Measurements from ENCODE around the gene EXOC3. TPM values are rescaled to one million over a fixed set of nuclear protein-coding genes. Genes with fewer than 3 reads are reported as not detected.
"Not testable (repeated sequence)": the region's sequence is repeated elsewhere in the genome, so short reads cannot be mapped to it uniquely, and the experiment has no call there.

The EXOC3 gene
- total RNA-seq, 1 experiment from 2014 or later, result 10.2 TPM

DNA sequence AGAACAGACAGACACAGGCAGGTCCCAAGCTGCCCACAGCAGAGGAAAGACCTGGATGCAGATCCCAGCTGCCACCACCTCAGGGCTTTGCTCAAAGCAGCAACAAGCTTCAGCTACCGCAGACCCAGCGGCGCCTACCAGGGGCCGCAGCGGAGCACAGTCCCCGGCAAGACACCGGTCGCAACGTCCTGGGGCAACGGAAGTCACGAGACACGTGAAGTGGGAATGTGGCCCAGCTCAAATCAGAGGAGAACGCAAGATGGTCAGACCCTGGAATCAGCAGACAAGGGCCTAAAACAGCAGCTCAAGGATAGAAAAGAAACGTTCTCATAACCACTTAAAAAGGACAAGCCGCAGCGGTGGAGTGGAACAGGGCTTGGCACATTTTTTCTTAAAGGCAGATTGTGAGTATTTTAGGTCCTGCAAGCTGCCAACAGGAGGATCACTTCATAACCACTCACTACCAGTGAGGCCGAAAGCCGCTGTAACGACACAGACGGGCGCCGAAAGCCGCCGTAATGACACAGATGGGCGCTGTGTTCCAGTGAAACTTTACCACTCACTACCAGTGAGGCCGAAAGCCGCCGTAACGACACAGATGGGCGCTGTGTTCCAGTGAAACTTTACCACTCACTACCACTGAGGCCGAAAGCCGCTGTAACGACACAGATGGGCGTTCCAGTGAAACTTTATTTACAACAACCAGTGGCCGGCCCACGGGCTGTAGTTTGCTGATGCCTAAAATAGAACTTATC, 59.5 kb downstream of the EXOC3 start:
- H3K27me3 ChIP-seq, result no peaks in the 10 kb centered on the region
- peak overlapping the region; percentile 40; the same call in 1 of the 2 replicates for H3K27ac ChIP-seq
- H3K36me3 ChIP-seq, result no peaks in the 10 kb centered on the region
- H3K4me1 ChIP-seq, result peaks cover 5% of the 10 kb centered on the region; the same call in 1 of the 2 replicates
- H3K4me3 ChIP-seq, result peak overlapping the region; percentile 49
- peak; percentile 63 for DNase-seq
- H3K9me3 ChIP-seq (replicated peaks), result no peaks in the 10 kb centered on the region

- Histone ChIP-seq H3K36me3 (no peaks in the 10 kb centered on the region), H3K27me3 (no peaks in the 10 kb centered on the region), H3K27ac (no peak overlapping the region), H3K4me1 (peaks cover 5% of the 10 kb centered on the region; the same call in 1 of the 2 replicates), H3K4me3 (no peak overlapping the region), H3K9me3 (replicated peaks) (no peaks in the 10 kb centered on the region)
- DNase-seq, result no peak
Observed at GRCh38 chr5:504326-505154, 61.6 kb downstream of the EXOC3 start.

GRCh38 chr5:505951-506525, 63.1 kb downstream of the EXOC3 start:
- no peak for DNase-seq
- Histone ChIP-seq H3K36me3 (no peaks in the 10 kb centered on the region), H3K27me3 (no peaks in the 10 kb centered on the region), H3K27ac (no peak overlapping the region), H3K9me3 (replicated peaks) (no peaks in the 10 kb centered on the region), H3K4me3 (no peak overlapping the region), H3K4me1 (peaks cover 4% of the 10 kb centered on the region; the same call in 1 of the 2 replicates)

DNA sequence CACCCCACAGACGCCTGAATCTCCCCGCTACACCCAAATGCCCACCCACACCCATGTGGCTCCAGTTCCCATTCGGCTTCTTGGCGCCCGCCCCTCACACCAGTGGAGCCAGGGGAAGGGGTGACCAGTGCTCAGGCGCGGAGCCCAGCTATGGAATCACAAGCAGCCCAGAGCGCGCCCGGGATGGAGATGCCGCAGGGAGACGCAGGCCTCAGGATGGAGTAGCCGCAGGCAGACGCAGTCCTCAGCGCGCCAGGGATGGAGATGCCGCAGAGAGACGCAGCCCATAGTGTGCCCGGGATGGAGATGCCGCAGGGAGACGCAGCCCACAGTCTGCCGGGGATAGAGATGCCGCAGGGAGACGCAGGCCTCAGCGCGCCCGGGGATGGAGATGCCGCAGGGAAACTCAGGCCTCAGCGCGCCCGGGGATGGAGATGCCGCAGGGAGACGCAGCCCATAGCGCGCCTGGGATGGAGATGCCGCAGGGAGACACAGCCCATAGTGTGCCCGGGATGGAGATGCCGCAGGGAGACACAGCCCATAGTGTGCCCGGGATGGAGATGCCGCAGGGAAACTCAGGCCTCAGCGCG, 65.1 kb downstream of the EXOC3 start:
- H3K27ac ChIP-seq; H3K9me3 ChIP-seq (replicated peaks); H3K36me3 ChIP-seq; DNase-seq; H3K27me3 ChIP-seq; H3K4me3 ChIP-seq; H3K4me1 ChIP-seq: not testable (repeated sequence)

GRCh38 chr5:509611-510185, 66.7 kb downstream of the EXOC3 start:
- Histone ChIP-seq H3K4me3 (no peak overlapping the region), H3K27me3 (no peaks in the 10 kb centered on the region; the same call in 1 of the 2 replicates)

GRCh38 chr5:510521-510920, 67.5 kb downstream of the EXOC3 start:
- H3K4me1 ChIP-seq, result no peaks in the 10 kb centered on the region
- no peak overlapping the region for H3K27ac ChIP-seq
- no peak overlapping the region for H3K4me3 ChIP-seq
- no peaks in the 10 kb centered on the region for H3K36me3 ChIP-seq
- H3K27me3 ChIP-seq, result no peaks in the 10 kb centered on the region; the same call in 1 of the 2 replicates
- no peaks in the 10 kb centered on the region for H3K9me3 ChIP-seq (replicated peaks)
- no peak for DNase-seq

More at GRCh38 chr5:509611-510185, 66.7 kb downstream of the EXOC3 start:
- Histone ChIP-seq H3K36me3 (no peaks in the 10 kb centered on the region), H3K9me3 (replicated peaks) (no peaks in the 10 kb centered on the region), H3K27ac (no peak overlapping the region), H3K4me1 (no peaks in the 10 kb centered on the region)
- no peak for DNase-seq

GRCh38 chr5:511476-511875, 68.5 kb downstream of the EXOC3 start:
- DNase-seq, result no peak
- Histone ChIP-seq H3K36me3 (no peaks in the 10 kb centered on the region), H3K4me3 (no peak overlapping the region), H3K9me3 (replicated peaks) (no peaks in the 10 kb centered on the region), H3K4me1 (no peaks in the 10 kb centered on the region), H3K27me3 (no peaks in the 10 kb centered on the region; the same call in 1 of the 2 replicates), H3K27ac (no peak overlapping the region)

DNA sequence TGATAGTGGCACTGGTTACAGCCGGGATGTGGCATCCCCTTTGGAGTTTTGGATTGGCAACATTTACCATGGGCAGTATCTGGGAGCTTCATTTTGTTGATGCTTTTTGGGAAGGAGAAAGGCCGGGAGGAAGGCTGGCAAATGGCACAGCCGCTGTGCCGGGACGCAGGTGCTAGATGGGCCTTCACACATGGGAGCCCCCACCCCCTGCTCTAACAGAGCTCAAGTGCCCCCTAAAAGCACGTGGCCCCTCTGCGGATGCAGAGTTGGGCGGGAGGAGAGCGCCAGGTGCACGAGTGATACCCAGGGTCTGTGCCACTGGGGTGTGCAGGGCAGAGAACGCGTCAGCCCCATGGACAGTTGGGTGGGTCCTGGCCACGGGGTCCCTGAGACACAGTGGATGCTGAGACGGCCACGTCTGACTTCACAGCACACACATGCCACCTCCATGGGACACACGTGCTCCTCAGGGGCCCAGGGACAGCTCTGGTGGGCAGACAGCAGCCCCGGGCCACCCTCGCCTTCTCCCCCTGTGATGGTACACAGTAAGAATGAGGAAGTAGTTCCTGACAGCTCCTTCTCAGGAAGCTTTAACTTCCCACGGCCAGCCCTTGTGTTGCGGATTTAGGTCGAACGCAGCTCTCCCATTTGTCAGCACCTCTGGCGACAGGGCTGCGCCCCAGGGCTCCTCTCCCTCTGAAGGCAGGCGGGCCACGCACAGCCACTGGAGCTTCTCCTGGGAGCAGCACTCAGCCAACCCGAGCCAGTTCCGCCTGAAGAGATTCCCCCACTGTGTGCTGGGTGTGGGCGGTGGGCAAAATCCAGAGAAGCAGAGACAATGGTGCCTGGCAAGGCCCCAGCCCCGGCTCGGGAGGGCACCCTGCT, 70.5 kb downstream of the EXOC3 start:
- no peak overlapping the region for H3K4me3 ChIP-seq
- no peaks in the 10 kb centered on the region for H3K9me3 ChIP-seq (replicated peaks)
- H3K4me1 ChIP-seq, result no peaks in the 10 kb centered on the region
- DNase-seq, result no peak
- H3K36me3 ChIP-seq, result no peaks in the 10 kb centered on the region
- no peak overlapping the region for H3K27ac ChIP-seq
- no peaks in the 10 kb centered on the region; the same call in 1 of the 2 replicates for H3K27me3 ChIP-seq

GRCh38 chr5:514101-514485, 71.1 kb downstream of the EXOC3 start:
- Histone ChIP-seq H3K27ac (no peak overlapping the region), H3K27me3 (no peaks in the 10 kb centered on the region; the same call in 1 of the 2 replicates), H3K9me3 (replicated peaks) (no peaks in the 10 kb centered on the region), H3K36me3 (no peaks in the 10 kb centered on the region), H3K4me1 (no peaks in the 10 kb centered on the region), H3K4me3 (no peak overlapping the region)
- DNase-seq, result no peak

- Histone ChIP-seq H3K36me3 (no peaks in the 10 kb centered on the region), H3K4me1 (no peaks in the 10 kb centered on the region), H3K27me3 (no peaks in the 10 kb centered on the region; the same call in 1 of the 2 replicates), H3K27ac (no peak overlapping the region), H3K4me3 (no peak overlapping the region), H3K9me3 (replicated peaks) (no peaks in the 10 kb centered on the region)
- no peak for DNase-seq
Observed at GRCh38 chr5:514673-515072, 71.7 kb downstream of the EXOC3 start.

DNA sequence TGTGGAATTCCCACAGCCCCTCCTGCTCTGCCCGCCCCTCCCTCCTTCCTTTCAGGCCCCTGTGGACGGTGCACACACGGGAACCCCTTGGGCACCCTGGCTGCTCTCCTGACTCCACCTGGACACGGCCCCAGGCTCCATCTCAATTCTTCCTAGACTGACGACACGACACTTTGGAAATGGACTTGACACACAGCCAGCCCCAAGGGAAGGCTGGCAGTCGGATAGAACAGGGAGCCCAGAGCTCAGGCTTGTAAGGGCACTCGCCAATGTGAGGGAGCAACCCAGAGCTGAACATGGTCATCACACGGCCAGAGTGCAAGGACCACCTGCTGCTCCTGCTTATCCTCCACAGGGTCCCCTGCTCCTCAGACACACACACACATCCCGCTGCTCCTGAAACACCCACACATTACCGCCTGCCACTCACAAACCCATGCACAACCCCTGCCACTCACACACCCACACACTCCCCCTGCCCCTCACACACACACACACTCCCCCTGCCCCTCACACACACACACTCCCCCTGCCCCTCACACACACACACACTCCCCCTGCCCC, 72.4 kb downstream of the EXOC3 start:
- no peak overlapping the region for H3K27ac ChIP-seq
- no peaks in the 10 kb centered on the region for H3K36me3 ChIP-seq
- H3K9me3 ChIP-seq (replicated peaks), result no peaks in the 10 kb centered on the region
- no peak overlapping the region for H3K4me3 ChIP-seq
- DNase-seq, result no peak
- H3K4me1 ChIP-seq, result no peaks in the 10 kb centered on the region
- H3K27me3 ChIP-seq, result no peaks in the 10 kb centered on the region; the same call in 1 of the 2 replicates

GRCh38 chr5:516338-516925, 73.5 kb downstream of the EXOC3 start:
- Histone ChIP-seq H3K27ac (no peak overlapping the region), H3K36me3 (no peaks in the 10 kb centered on the region), H3K27me3 (no peaks in the 10 kb centered on the region; the same call in 1 of the 2 replicates), H3K4me3 (no peak overlapping the region), H3K4me1 (no peaks in the 10 kb centered on the region), H3K9me3 (replicated peaks) (no peaks in the 10 kb centered on the region)
- no peak for DNase-seq

Data from SJCRH30 (cell line).